GM12892 (cell line): ENCODE results near the gene CAVIN1.
"Not testable (repeated sequence)": the region's sequence is repeated elsewhere in the genome, so short reads cannot be mapped to it uniquely, and the experiment has no call there.

ENCODE experiments used
- DNase-seq: peaks from one replicate; pipeline ENCODE4 v3.0.0; 2011; ENCODE audit not compliant: insufficient read length
- FAIRE-seq: peaks from 2 replicates; lab custom pipeline; 2011; peaks lifted over from hg19 to GRCh38; lab: Jason Lieb, UNC
- POLR2A ChIP-seq: IDR thresholded peaks from 2 replicates; pipeline ENCODE4 v1.6.1; 2011; ENCODE audit warnings: low read depth, low read length, control low read depth
- POLR2AphosphoS5 ChIP-seq: IDR thresholded peaks from 2 replicates; pipeline ENCODE4 v1.6.1; 2011; ENCODE audit warnings: low read depth, low read length, control low read depth
- TAF1 ChIP-seq: IDR thresholded peaks from 2 replicates; pipeline ENCODE4 v1.6.1; 2011; ENCODE audit warnings: low read depth, mild to moderate bottlenecking, control low read depth, low read length, borderline replicate concordance

CAVIN1 gene

DNA sequence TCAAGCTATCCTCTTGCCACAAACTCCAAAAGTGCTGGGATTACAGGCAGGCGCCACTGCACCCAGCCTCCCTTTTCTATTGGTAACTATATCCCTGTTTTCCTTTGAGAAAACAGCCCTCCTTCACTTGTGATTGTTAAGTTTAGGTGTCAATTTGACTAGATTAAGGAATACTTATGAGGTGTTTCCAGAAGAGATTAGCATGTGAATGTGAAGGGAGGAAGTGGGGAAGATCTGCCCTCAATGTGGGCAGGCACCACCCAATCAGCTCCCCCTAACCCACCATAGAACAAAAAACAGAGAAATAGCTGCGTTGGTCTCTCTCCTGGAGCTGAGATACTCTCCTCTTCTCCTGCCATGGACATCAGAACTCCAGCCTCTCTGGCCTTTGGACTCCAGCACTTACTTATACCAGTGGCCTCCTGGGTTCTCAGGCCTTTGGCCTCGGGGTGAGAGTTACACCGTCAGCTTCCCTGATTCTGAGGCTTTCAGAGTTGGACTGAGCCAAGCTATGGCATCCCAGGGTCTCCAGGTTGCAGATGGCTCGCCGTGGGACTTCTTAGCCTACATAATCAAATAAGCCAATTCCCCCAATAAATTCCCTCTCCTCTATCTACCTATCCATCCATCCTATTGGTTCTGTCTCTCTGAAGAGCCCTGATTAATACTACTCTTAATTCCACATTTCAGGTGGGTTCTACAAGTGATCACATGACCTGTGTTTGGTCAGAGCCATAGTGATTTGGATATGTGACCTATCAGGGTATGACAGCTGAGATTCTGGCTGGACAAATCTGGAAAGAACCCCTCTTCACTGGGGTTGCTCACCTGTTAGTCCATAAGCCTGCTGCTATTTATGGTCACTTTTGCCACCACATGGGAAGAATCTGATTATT is 22.9 kb downstream of the CAVIN1 start:
- TF ChIP-seq POLR2AphosphoS5 (no peak), POLR2A (no peak), TAF1 (no peak)
- no peak for FAIRE-seq
- DNase-seq = no peak

DNA sequence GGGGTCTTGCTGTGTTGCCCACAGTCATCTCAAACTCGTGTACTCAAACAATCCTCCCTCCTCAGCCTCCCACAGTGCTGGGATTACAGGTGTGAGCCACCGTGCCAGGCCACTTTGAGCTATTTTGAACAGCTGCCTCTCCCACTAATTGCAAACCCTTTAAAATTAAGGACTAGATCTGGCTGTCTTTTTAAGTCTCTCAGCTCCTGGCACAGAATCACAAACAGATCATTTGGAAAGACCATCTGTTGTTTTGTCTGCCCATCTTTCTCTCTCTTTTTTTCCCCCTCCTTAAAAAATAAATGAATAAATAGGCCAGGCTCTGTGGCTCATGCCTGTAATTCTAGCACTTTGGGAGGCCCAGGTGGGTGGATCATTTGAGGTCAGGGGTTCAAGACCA is 23.9 kb downstream of the CAVIN1 start:
- no peak for TF ChIP-seq POLR2A
- TF ChIP-seq TAF1 = no peak
- TF ChIP-seq POLR2AphosphoS5 = no peak
- FAIRE-seq = no peak

DNA sequence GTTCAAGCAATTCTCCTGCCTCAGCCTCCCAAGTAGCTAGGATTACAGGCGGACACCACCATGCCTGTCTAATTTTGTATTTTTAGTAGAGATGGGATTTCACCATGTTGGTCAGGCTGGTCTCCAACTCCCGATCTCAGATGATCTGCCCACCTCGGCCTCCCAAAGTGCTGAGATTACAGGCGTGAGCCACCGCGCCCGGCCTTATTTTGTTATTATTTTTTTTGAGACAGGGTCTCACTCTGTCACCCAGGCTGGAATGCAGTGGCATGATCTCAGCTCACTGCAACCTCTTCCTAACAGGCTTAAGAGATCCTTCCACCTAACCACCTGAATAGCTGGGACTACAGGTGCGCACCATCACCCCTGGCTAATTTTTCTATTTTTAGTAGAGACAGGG is 27.5 kb downstream of the CAVIN1 start:
- DNase-seq, FAIRE-seq: not testable (repeated sequence)

More for the DNA sequence above, 23.9 kb downstream of the CAVIN1 start:
- no peak for DNase-seq

DNA sequence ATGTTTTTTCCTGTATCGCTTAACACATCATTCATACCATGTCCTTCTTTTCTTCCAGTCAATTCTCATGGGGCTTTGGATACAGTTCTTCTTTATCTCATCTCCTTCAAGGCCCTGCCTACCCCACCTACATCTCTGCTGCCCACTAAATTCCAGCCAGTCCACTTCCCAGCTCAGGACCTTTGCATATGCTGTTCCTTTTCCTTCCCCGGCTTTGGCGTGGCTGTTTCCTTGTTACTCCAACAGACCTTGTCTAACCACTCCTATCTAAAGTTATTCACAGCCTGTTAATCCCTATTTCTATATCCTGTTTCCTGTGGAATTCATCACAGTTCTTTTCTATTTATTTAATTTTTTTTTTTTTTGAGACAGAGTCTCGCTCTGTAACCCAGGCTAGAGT is 28.2 kb downstream of the CAVIN1 start:
- FAIRE-seq (no peak), DNase-seq (no peak)
- no peak for TF ChIP-seq POLR2AphosphoS5
- TF ChIP-seq TAF1 = no peak
- TF ChIP-seq POLR2A = no peak

DNA sequence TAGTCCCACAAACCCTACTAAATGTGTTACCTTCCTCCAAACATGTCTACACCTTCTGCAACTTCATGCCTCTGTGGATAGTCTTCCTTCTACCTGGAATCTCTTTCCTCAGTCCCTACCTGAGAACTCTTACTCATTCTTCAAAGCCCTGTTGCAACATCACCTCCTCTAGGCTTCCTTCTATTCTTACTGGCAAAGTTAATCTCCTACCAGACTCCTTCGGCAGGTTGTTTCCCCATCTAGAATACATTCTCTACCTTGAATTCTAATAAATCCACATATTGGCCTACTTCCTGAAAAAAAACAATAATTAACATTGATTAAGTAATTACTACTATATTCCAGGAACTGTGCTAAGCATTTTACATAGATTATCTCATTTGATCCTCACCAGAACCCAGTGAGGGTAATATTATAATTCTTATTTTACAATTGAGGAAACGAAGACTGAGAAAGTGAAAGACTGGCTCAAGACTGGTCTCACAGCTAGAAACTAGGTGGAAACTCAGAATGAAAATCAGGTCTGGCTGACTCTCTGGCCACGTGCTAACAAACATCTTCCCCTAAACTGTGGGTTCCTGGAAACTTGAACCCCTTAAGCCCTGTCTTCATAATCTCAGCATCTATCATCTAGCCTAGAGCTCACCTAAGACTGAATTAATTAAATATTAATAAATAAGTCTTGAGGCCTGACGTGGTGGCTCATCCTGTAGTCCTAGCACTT is 30.2 kb downstream of the CAVIN1 start:
- no peak for FAIRE-seq
- no peak for DNase-seq
- TF ChIP-seq POLR2AphosphoS5 (no peak), POLR2A (no peak), TAF1 (no peak)

DNA sequence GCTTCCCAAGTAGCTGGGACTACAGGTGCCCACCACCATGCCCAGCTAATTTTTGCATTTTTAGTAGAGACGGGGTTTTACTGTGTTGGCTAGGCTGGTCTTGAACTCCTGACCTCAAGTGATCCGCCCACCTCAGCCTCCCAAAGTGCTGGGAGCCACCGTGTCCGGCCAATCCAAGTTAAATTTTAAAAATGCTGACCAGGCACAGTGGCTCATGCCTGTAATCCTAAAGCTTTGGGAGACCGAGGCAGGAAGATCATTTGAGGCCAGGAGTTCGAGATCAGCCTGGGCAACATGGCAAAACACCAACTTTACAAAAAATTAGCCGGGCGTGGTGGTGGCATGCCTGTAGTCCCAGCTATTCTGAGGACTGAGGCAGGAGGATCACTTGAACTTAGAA is 31.6 kb downstream of the CAVIN1 start:
- FAIRE-seq, DNase-seq: not testable (repeated sequence)

DNA sequence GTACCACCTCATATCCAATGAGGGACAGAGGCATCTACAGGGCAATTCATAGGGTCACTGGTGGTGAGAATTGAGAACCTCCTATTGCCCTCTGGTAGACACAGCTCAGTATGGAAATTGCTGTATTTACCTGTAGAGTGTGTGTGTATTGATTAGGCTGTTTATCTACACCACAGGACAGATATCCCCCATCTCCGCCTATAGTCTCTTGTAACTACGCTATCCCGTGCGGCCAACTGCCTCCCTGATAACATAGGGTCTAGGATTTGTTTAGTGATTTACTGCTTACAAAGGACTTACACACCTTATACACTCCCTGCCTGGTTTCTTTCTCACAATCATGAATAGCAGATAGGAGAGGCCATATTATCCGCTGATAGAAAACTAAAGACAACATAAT is 33.2 kb downstream of the CAVIN1 start:
- FAIRE-seq = no peak
- no peak for DNase-seq
- TF ChIP-seq TAF1 = no peak
- no peak for TF ChIP-seq POLR2AphosphoS5
- TF ChIP-seq POLR2A = no peak

DNA sequence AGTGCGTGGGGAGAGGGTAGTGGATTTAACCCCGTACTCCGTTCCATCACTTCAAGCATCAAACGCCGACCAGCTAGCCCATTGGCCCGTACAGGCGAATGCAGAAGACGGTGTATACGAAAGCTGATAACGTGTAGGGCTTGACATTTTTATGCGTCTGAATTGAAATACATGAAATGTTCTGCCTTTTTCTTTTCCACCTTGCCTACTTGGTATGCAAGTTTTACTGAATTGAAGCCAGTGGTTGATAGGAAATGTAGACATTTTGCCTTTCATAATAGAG is 34.0 kb downstream of the CAVIN1 start:
- DNase-seq (no peak), FAIRE-seq (no peak)
- TF ChIP-seq POLR2A (0 out of 2 replicates have a peak, but pooled peaks have one; percentile 37), TAF1 (no peak), POLR2AphosphoS5 (no peak)

DNA sequence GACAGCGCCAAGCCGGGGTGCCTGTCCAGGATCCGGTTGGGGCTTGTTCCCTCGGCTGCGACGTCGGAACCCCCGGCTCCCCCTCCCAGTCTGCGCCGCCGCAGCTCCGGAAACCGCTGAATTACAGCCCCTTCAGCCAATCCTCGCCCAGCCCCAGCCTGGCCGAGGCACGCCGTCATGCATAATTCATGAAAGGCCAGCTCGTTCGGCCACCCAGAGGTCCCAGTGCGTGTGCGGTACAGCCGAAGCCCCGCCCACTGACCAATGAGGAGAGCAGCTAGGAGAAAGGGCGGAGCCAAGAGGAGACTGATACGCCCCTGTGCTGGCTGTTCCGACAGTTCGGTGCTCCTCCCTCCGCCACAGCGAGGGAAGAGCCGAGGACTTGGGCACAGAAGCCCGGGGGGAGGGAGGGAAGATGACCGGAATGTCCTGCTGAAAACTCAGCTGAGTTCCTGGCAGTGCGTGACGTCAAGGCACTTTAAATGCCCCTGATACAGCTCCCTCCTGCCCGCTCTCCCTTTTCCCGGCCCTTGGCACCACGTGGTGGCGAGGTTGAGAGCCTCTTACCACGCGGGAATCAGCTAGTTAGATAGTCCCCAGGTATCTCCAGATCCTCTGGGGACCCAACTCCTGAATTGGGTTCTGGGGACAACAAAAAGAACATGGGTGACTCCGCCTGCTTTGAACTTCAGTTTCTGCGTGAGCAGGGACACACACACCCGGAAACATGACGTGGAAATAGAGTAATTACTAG is 34.5 kb downstream of the CAVIN1 start, which contains the start of gene STAT3:
STAT3 (minus strand) TSS at position 62 of the 754 bp plus-strand sequence. CDS start 39,926 bp downstream, outside the sequence.
- DNase-seq = peak; percentile 94
- TF ChIP-seq TAF1 (0 out of 2 replicates have a peak, but pooled peaks have one; percentile 15), POLR2AphosphoS5 (peak; percentile 47; the same call in 1 of the 2 replicates), POLR2A (peak; percentile 58)
- FAIRE-seq = peak; percentile 98

DNA sequence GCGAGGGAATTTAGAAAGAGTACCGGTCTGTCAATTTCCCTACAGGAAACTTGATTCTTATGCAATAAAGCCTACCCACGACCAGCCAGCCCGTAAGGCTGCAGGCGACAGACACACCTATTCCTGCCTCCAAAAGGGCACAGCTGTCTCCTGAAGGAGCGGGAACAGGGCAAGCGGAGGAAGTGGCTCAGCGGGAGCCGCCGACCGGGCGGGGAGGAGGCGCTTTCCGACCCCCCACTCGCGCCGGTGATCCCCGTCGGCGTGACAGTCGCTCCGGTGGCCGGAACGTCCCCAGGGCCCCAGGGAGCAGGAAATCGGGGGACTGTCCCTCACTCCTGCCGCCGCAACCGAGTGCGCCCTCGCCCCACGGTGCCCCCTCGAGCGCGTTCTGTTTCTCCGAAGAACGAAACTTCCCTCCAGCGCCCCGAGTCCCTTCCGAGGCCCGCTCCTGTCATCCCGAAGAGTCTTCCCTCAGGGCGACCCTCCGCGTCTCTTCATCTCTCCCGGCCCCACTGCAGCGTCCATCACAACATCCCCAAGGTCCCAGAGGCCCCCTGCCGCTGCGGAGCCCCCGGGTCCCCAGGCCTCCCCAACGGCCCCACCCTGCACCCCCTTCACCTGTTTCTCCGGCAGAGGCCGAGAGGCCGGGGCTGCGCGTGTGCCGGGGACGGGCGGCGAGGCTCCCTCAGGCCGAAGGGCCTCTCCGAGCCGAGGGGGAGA is 35.2 kb downstream of the CAVIN1 start:
- DNase-seq (no peak), FAIRE-seq (no peak)
- no peak for TF ChIP-seq TAF1
- TF ChIP-seq POLR2AphosphoS5 = no peak
- TF ChIP-seq POLR2A = no peak
